ENCODE measurements around the gene UPK3A. TPM values are rescaled to one million over a fixed set of nuclear protein-coding genes. Genes with fewer than 3 reads are reported as not detected.

UPK3A gene
- total and polyA plus RNA-seq, 2 of the 8 experiments (the other 6 are each of a cell fraction or from before 2014, with no cell fraction given), result 0.35 to 1.7 TPM

DNA sequence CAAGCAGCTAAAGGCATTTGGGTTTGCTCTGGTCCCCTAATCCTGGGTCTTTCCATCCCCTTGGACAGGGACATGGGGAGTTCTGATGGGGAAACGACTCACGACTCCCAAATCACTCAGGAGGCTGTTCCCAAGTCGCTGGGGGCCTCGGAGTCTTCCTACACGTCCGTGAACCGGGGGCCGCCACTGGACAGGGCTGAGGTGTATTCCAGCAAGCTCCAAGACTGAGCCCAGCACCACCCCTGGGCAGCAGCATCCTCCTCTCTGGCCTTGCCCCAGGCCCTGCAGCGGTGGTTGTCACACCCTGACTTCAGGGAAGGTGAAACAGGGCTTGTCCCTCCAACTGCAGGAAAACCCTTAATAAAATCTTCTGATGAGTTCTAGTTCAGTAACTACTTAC lies 10.7 kb downstream of the UPK3A start:
- Histone ChIP-seq H3K4ac (replicated peaks; ENCODE audit: insufficient read length, low read depth, low read length) (no peak overlapping the region), H3K4me3 (ENCODE audit: extremely low read depth in 1 of 4, insufficient read depth in 2 of 4, low read depth in 3 of 4, low read length in 4 of 4) (no peak overlapping the region), H3K9me3 (ENCODE audit: insufficient read depth in 2 of 2, low read depth in 1 of 2, low read length in 1 of 2) (no peaks in the 10 kb centered on the region), H2BK15ac (ENCODE audit: low read length) (no peak overlapping the region), H2BK120ac (replicated peaks; ENCODE audit: low read depth, low read length) (no peak overlapping the region), H2AK5ac (ENCODE audit: low read depth, low read length) (no peak overlapping the region), H2BK5ac (ENCODE audit: low read depth, low read length) (no peak overlapping the region), H3K4me1 (replicated peaks in 1 of 4; ENCODE audit: control insufficient read depth in 3 of 4, insufficient read depth in 4 of 4, low read length in 3 of 4) (peaks cover 0 to 15% (median 3%) of the 10 kb centered on the region in 4 experiments; a peak in 4 of 7 replicates), H2BK12ac (ENCODE audit: low read depth, low read length) (no peak overlapping the region), H3K36me3 (ENCODE audit: control insufficient read depth in 2 of 4, insufficient read depth in 4 of 4, low read length in 3 of 4) (no peaks in the 10 kb centered on the region; a peak in 1 of 8 replicates), H4K8ac (ENCODE audit: extremely low read depth, insufficient read depth, low read length) (no peak overlapping the region), H2AFZ (ENCODE audit: low read length) (no peak overlapping the region), H3K9ac (replicated peaks in 1 of 4; ENCODE audit: extremely low read depth in 1 of 4, low read depth in 3 of 4, low read length in 3 of 4) (no peak overlapping the region), H3K23me2 (ENCODE audit: low read depth, low read length) (peaks cover 9% of the 10 kb centered on the region; the same call in 1 of the 2 replicates), H3K27me3 (replicated peaks in 1 of 4; ENCODE audit: control insufficient read depth in 3 of 4, extremely low read depth in 1 of 4, insufficient read depth in 3 of 4, low read length in 3 of 4) (no peaks in the 10 kb centered on the region; a peak in 1 of 7 replicates), H2BK20ac (ENCODE audit: low read length) (no peak overlapping the region), H3K79me2 (ENCODE audit: control insufficient read depth in 1 of 2, insufficient read depth in 2 of 2, low read length in 2 of 2) (no peaks in the 10 kb centered on the region), H4K91ac (replicated peaks; ENCODE audit: insufficient read length, low read length) (no peak overlapping the region), H3K56ac (replicated peaks; ENCODE audit: insufficient read length, low read depth, low read length) (no peak overlapping the region), H3K27ac (ENCODE audit: low read depth, low read length) (no peak overlapping the region), H3K14ac (ENCODE audit: insufficient read length) (no peak overlapping the region), H3K79me1 (ENCODE audit: low read depth, low read length) (0 out of 2 replicates have a peak, but pooled peaks cover 3% of the 10 kb centered on the region), H4K20me1 (replicated peaks in 1 of 2; ENCODE audit: control insufficient read depth in 1 of 2, insufficient read depth in 2 of 2, low read length in 2 of 2) (peaks cover 0 to 9% of the 10 kb centered on the region in 2 experiments), H3K4me2 (ENCODE audit: insufficient read depth in 1 of 2, low read depth in 2 of 2, low read length in 2 of 2) (no peak overlapping the region), H4K5ac (ENCODE audit: insufficient read length, low read depth, low read length) (no peak overlapping the region), H3K18ac (ENCODE audit: extremely low read depth, low read length) (no peak overlapping the region), H3K23ac (ENCODE audit: insufficient read length) (no peak overlapping the region)
- ChIA-PET CTCF (ENCODE audit: partially characterized antibody) (interaction anchor here (0.8 to 2.0 kb wide), 6 partner anchors 10 to 167 kb away, joined by 3 to 5 read pairs (median 4); partner anchors contain the start of gene UPK3A), POLR2A (ENCODE audit: partially characterized antibody) (interaction anchor here (0.8 to 2.5 kb wide), 2 partner anchors 13 to 22 kb away, joined by 3 to 5 read pairs; no protein-coding TSS in a partner anchor)
- 90% methylated on average over 8 of the region's 9 CpGs; no CpG with 5 or more reads in 1 of the 2 experiments for WGBS, 2 experiments (ENCODE audit: extremely low coverage in 1 of 2, insufficient coverage in 1 of 2, insufficient read length in 1 of 2, insufficient replicate concordance in 2 of 2, low coverage in 1 of 2, low lambda C conversion rate in 2 of 2, missing lambda C conversion rate in 1 of 2)
- DNase-seq (ENCODE audit: low read depth in 1 of 2, low spot score in 2 of 2) (no peak), FAIRE-seq (no peak)
- TF ChIP-seq KDM5A (IDR thresholded peaks at IDR 0.05; ENCODE audit: low read length) (no peak), CTBP2 (IDR thresholded peaks at IDR 0.05; ENCODE audit: borderline replicate concordance, insufficient read depth, insufficient read length, low read length) (no peak), BACH1 (IDR thresholded peaks at IDR 0.05; ENCODE audit: low read length) (no peak), KDM1A (IDR thresholded peaks at IDR 0.05; ENCODE audit: borderline replicate concordance, low read length) (no peak), SAP30 (IDR thresholded peaks at IDR 0.05; ENCODE audit: insufficient read depth, insufficient replicate concordance, low read length) (no peak), EP300 (IDR thresholded peaks at IDR 0.05; ENCODE audit: borderline replicate concordance in 1 of 2, low read depth in 2 of 2, low read length in 2 of 2) (no peak), CHD2 (IDR thresholded peaks at IDR 0.05; ENCODE audit: low read length) (no peak), SIRT6 (IDR thresholded peaks at IDR 0.05; ENCODE audit: low read length) (no peak), SP2 (IDR thresholded peaks at IDR 0.05; ENCODE audit: low read length) (no peak), GABPA (IDR thresholded peaks at IDR 0.05; ENCODE audit: borderline replicate concordance, insufficient read depth, low read length) (no peak), RXRA (IDR thresholded peaks at IDR 0.05; ENCODE audit: insufficient read depth, low read depth, low read length) (no peak), JUN (IDR thresholded peaks at IDR 0.05; ENCODE audit: low read depth, low read length) (no peak)
